Stimulated activated CD8-positive, alpha-beta memory T cell treated with anti-CD3 and anti-CD28 coated beads, Interleukin-7, amount 100 ng/mL, for 48 hours (primary cell): ENCODE data around the gene R3HDM2.
"Not testable (repeated sequence)": the region's sequence is repeated elsewhere in the genome, so short reads cannot be mapped to it uniquely, and the experiment has no call there.

Experiments used
- DNase-seq, 2 donors: peaks; one replicate each; pipeline ENCODE4 v3.0.0-alpha.2; 2020; ENCODE audit warnings: low read depth in 1 of 2; ENCODE audit errors: extremely low read depth in 1 of 2

Gene R3HDM2

DNA sequence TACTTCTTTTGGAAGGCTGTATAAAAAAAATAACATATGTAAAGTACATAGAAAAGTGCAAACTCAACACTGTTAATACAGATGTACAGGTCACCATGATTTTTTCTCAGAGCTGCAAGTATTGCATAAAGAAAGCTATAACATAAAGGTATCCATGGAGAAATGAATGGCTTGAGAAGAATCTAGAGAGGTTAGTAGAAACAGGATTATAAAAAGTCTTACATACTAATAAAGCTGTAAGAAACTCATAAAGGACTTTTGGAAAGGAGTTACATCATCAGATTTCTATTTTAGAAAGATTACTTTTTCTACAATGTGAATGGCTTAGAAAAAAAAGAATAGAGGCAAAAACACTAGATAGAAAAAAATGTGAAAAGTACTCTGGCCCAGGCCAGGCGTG is 46.4 kb downstream of the R3HDM2 start:
- DNase-seq, result no peak

DNA sequence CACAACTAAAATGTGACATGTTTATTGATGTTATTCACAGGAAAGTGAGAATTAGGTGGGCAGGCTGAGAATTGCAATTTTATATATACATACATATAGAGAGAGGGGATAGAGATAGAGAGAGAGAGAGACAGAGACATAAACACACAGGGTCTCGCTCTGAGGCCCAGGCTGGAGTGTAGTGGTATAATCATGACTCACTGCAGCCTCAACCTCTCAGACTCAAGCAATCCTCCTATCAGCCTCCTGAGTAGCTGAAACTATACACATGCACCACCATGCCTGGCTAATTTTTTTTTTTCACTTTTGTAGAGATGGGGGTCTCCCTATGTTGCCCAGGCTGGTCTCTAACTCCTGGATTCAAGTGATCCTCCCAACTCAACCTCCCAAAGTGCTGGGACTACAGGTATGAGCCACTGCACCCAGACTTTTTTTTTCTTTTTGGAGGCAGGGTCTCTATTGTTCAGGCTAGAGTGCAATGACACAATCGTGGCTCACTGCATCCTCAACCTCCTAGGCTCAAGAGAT is 49.1 kb downstream of the R3HDM2 start:
- no peak for DNase-seq

DNA sequence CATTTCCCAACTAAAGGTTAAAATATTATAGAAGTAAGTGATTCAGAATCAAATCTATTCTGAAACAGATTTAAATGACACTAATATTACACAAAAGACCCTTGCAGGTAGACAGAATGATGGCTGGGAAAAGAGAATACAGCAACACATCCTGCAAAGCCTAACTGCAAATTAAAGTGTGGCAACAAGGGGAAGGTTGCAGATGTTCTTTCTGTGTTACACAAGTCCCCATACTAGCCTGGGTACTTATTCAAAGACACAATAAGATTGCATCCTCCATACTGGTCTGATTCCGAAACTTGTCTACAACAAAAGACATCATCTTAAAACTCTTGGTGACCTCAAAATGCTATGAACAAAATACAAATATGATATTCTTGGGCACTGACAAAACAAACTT is 50.5 kb downstream of the R3HDM2 start:
- no peak for DNase-seq

DNA sequence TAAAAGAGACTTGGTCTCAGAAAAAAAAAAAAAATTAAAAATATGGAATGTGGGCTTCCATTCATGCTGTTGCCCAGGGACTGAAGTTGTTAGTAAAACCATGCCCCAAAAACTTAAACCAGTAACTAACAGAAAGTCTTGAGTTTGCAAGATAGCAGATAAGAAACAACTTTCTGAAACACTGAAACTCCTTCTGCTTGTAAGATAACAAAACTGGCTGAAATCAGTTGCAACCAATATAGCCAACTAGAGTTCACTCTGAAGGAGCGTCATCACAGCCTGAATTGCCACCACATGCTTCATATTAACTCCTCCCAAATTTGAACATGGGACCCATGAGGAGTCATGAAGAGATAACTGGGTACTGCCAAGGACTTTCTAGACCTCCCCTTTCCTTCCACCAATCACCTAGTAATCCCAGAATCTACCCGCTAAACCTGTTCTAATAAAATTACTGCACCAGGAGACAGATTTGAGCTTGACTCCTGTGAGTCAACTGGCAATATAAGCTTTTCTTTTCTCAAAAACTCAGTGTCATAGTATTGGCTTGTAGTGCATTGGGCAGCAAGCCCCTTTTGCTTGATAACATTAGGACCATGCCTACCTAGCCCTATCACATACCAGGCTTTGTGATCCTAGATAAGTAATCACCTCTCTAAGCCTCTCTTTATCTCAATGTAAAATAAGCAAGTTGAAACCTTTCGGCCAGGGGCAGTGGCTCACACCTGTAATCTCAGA is 53.6 kb downstream of the R3HDM2 start:
- DNase-seq, result no peak

DNA sequence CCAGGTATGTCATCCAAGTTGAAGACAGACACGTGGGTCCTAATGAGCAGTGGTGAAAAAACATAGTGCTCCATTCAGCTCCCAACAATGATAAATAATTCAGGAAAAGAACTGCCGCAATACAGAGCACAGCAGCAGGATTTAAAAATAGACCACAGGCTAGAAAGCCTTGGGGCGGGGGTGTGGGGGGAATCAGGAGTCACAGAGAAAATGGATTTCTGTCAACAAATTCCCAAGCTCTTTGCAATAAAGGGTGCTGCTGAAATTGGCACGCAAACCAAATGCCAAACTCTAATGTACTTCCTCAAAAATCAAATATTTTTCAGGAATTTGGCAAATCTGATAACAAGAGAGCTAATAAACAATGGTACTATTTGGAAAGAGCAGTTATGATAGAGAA is 58.6 kb downstream of the R3HDM2 start:
- no peak for DNase-seq

DNA sequence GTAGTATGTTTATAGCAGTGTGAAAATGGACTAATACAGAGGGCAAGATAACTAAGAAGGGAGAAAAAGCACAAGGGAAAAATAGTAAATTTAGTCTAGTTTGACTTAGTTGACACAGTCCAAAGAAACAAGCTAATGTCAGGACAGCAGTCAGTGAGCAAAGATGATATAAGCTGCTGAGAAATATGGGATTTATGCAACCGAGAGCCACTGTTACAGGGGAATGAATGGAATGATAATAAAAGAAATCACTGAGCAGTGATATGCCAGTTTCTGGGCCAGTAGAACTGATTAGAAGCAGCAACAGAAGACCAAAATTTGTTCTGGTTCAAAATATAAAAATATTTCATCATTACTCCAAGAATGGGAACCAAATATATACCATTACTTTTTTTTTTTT is 60.1 kb downstream of the R3HDM2 start:
- no peak for DNase-seq

DNA sequence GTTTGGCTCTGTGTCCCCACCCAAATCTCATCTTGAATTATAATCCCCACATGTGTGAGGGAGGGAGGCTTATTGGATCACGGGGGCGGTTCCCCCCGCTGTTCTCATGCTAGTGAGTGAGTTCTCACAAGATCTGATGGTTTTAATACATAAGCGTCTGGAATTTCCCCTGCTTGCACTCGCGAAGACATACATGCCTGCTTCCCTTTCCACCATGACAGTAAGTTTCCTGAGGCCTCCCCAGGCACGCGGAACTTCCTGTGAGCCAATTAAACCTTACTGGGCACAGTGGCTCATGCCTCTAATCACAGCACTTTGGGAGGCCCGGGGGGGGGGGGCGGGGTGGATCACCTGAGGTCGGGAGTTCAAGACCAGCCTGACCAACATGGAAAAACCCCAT is 60.8 kb downstream of the R3HDM2 start:
- DNase-seq, result no peak

DNA sequence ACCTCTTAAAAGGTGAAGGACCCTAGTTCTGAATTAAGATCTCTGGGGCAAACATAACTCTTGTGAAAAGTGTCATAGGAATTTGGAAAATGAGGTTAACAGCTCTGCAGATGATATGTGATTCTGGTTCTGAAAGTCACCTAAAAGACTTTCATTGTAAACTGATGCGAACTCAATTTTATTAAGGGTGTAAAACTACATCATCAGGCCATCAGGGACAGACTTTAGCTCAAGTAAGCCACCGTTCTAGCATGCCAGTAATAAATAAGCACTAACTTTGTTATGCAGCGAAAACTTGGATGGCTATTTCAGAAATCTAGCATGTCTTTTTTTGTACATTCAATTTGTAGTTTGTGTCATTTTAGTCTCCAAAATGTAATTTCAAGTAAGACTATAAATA is 61.6 kb downstream of the R3HDM2 start:
- DNase-seq, result no peak

DNA sequence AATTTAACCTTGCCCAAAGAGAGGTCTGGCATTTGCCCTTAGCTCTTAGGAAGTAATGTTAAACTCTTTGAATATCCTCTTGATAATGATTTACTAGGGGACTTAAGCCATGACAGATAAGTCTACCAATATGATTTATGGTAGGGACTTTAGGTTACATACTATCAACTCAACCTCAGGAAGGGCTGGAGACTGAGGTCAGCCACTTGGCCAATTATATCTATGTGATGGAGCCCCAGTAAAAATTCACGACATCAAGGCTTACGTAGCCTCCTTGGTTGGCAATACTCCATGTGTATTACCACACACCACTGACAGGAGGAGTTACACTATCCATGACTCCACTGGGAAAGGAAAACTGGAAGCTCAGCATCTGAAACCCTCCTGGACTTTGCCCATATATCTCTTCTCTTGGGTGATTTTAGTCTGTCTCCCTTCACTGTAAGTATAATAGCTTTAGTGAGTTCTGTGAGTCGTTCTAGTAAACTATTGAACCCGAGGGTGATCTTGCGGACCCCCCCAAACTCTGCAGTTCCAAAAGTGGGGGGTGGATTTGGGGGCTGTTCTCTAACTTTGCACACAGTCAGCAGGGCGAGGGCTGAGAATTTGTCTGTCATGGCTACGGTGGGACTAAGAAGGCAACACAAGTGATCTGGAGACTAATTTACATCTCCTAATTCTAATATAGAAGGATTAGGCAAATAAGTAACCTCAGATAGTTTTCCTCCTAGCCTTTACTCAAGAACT is 62.3 kb downstream of the R3HDM2 start:
- DNase-seq, result no peak

DNA sequence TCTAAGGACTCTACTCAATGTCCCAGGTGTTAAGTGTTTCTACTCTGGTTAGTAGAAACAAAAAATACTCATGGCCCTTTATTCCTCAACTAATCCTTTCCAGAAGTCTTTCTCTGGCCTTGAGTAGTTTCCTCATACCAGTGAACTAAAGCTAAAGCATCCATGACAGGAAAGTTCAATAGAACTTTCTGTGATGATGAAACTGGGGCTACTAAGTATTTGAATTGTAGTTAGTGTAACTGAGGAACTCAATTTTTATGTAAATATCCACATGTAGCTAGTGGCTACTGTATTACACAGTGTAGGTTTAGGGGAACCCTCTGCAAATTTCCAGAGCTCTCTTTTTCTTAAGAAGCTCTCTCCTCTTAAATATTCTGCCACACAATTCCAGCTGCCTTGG is 63.7 kb downstream of the R3HDM2 start:
- DNase-seq, result no peak

DNA sequence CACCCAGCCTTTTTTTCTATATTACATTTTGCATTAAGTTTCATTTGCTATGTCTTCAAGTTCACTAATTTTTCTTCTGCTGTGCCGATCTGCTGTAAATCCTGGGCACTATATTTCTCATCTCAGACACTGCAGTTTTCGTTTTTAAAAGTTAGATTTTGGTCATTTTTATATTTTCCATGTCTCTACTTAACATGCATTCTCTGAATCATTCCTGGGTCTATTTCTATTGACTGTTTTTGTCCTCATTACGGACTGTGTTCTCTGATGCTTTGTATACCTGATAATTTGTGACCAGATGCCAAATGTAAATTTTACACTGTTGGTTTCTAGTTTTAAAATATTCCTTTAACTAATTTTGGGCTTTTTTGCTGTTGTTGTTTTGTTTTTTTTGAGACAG is 64.5 kb downstream of the R3HDM2 start:
- DNase-seq, result no peak

DNA sequence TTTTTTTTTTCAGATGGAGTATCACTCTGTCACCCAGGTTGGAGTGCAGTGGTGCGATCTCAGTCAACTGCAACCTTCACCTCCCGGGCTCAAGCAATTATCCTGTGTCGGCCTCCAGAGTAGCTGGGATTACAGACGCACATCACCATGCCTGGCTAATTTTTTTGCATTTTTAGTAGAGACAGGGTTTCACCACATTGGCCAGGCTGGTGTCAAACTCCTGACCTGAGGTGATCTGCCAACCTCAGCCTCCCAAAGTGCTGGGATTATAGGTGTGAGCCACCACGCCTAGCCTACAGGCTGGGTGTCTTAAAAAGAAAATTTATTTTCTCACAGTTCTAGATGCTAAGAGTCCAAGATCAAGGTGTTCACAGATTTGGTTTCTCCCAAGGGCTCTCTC is 66.7 kb downstream of the R3HDM2 start:
- DNase-seq, result not testable (repeated sequence)

DNA sequence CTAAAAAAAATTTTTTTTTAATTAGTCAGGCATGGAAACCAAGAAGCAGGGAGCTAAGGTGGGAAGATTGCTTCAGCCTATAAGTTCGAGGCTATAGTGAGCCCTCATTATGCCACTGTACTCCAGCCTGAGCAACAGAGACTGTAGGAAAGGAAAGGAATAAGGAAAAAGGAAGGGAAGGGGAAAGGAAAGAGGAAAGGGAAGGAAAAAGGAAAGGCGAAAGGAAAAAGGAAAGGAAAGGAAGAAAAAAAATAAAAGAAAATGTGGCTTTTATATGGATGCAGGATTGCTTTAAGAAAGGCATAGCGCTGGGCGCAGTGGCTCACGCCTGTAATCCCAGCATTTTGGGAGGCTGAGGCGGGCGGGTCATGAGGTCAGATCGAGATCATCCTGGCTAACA is 70.4 kb downstream of the R3HDM2 start:
- DNase-seq, result no peak

DNA sequence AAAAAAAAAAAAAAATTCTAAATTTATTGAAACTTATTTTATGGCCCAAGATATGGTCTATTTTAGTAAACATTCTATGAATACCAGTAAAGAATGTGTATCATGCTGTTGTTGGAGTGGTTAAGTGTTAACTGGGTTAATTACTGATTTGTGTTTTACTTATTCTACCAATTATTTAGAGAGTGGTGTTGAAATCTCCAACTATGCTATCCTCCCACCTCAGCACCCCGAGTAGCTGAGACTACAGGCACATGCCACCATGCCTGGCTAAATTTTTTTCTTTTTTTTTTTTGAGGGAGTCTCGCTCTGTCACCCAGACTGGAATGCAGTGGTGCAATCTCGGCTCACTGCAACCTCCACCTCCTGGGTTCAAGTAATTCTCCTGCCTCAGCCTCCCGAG is 72.2 kb downstream of the R3HDM2 start:
- DNase-seq, result no peak

DNA sequence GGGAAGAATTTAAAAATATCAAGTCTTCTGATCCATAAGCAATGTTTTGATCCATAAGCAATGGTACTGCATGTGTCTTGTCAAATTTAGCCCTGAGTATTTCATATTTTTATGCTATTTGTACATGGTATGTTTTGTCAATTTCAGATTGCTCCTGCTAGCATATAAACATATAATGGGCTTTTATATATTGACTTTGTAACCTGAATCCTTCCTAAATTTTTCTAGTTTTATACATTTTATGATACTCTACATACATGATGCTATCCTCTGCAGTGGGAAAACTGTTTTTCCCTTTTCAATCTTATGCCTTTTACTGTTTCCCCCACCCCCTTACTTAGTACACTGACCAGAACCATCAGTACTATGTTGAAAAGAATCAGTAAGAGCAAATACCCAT is 75.1 kb downstream of the R3HDM2 start:
- no peak for DNase-seq

DNA sequence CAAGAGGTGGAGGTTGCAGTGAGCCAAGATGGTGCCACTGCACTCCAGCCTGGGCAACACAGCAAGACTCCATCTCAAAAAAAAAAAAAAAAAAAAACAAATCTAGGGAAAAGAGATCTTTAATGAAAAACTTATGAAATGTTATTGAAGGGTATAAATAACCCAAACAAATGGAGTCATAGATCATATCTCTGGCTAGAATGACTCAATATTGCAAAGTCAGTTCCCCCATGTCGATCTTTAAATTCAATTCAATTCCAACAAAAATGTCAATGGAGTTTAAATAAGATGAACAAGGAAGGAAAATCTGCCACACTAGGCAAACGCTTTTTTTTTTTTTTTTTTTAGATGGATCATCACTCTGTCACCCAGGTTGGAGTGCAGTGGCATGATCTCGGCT is 78.7 kb downstream of the R3HDM2 start:
- DNase-seq, result no peak

DNA sequence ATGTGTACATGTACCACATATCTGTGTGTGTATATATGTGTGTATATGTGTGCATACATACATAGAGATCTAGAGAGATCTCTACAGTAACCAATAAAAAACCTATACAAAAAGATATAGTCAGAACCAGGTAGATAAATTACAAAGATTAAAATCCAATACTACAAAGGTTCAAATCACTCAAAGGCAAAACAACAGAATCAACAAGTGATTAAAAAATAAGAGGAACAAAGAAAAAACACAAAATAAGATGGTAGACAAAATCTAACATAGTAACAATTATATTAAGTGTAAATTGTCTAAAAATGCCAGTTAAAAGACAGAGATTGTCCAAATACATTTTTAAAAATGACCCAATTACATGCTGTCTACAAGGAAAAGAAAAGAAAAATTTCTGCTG is 83.6 kb downstream of the R3HDM2 start:
- DNase-seq, result no peak

DNA sequence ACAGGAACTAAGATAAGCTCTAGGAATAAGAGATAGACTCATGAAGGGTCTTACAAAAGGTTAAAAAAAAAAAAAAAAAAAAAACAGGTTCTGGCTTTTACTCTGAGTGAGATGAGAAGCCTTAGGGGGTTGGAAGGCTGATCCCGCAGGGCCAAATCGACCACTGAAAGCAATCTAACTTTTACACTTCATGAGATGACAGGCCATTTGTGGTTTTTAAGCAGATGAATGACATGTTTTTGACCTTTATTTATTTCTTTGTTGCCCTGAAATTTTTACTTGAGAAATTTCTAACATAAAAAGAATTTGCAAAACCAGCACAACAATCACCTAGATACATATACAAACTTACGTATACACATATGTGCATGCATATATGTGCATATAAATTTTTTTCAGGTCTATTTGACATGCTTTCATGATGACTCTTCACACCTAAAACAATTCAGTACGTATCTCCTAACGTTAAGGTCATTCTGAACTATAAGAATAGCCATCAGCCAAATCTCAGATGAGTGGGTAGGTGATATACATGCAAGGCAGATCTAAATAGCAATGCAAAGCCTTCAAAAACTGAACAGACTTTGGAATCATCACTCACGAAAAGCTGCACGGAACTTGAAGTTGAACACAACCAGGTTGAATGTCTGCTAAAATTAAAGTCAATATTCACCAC is 87.0 kb downstream of the R3HDM2 start:
- DNase-seq, result no peak

DNA sequence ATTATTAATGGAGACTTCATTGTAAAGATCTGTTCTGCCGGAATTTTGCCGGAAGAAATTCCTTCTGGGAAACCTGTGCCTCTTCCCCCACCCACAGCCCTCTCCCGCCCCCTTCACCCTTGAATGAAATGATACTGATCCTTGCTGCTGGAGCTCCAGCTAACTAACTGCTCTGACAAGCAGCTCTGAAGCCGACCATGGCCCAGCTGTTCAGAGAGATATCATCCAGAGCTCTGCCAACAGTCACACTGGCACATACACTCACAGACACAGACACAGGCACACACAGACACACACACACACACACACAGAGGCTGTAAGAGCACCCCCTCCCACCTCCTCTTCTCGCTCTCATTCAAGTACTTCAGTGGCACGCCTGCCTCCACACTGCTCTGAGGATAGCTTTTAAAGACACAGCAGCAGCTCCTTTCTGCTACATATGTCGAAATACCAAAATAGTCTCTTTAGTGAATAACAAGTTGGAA is 88.6 kb downstream of the R3HDM2 start:
- DNase-seq, result no peak

DNA sequence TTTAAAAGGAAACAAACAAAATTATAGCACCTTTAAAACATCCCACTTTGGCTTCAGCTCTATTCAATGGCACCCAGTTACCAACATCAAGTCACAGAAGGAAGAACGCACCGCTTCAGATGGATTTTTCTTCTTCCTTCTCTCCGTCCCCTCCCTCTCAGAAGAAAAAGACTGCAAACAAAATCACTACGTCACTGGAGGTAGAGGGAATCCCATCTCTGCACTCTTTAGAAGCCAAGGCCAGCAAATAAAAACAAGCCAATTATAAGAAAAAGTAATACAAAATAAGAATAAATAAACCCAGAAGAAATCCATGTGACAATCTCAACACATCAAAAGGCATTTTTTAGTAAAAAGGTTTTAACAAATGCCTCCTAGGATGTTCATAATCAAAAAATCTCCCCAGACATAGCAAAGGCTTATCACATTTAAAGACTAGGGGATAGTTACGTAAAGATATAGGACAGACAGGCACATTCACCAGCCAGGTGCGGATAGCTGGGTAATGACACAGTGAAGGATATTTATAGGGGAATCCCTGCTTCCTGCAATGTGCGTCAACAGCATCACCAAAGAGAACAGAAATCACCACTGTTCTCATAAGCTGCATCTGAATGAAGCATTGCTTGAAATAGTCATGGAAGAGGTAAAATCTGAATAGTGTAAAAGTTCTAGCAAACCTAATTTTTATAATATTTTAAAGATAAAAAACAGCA is 89.4 kb downstream of the R3HDM2 start:
- DNase-seq, result no peak

DNA sequence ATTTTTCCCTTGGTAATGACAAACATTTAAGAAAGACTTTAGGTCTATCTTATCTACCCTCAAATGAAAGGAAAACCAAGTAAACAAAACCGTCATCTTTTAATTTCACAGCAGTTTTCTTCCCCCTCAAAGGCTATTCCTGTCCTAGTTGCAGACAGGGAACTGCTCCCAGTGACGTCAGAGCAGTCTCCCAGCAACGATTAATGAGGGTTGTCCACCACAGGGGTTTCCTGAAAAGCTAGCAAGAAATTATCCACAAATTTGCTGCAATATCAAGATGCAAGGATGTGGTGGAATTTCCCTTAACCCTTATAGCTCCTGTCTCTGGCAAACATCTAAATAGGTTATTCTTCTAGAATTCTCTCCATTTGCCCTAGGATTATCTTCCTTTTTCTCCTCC is 90.7 kb downstream of the R3HDM2 start:
- DNase-seq, result no peak
